GM12872 (cell line): ENCODE results near the gene CCR7.

Experiments
- CTCF ChIP-seq: IDR thresholded peaks from 3 replicates; pipeline ENCODE4 v1.5.1; 2011; ENCODE audit warnings: low read depth, mild to moderate bottlenecking, low read length, moderate library complexity; ENCODE audit not compliant: insufficient read depth

The CCR7 gene

GRCh38 chr17:40540448-40540847 is 24.8 kb downstream of the CCR7 start:
- TF ChIP-seq CTCF, result no peak

- TF ChIP-seq CTCF, result no peak
These were observed 25.4 kb downstream of the CCR7 start for GRCh38 chr17:40539711-40540411.

GRCh38 chr17:40538936-40539705 is 26.2 kb downstream of the CCR7 start:
- TF ChIP-seq CTCF, result no peak

- TF ChIP-seq CTCF, result no peak
These were observed 27.0 kb downstream of the CCR7 start for GRCh38 chr17:40538019-40538935.

GRCh38 chr17:40536295-40537171 is 28.7 kb downstream of the CCR7 start:
- no peak for TF ChIP-seq CTCF

- TF ChIP-seq CTCF, result no peak
These were observed 29.4 kb downstream of the CCR7 start for GRCh38 chr17:40535924-40536294.
